ENCODE measurements around the gene SUPT6H. TPM values are rescaled to one million over a fixed set of nuclear protein-coding genes. Genes with fewer than 3 reads are reported as not detected.
A peak's percentile ranks its signal among the peaks of the same experiment; 100 is the strongest.

SUPT6H gene
- total RNA-seq, 4 donors from 2014 or later, result 51.9 to 98.8 (median 63.1) TPM

- peak; percentile 45 for DNase-seq (ENCODE audit: low spot score)
- TF ChIP-seq, protein P1, sequence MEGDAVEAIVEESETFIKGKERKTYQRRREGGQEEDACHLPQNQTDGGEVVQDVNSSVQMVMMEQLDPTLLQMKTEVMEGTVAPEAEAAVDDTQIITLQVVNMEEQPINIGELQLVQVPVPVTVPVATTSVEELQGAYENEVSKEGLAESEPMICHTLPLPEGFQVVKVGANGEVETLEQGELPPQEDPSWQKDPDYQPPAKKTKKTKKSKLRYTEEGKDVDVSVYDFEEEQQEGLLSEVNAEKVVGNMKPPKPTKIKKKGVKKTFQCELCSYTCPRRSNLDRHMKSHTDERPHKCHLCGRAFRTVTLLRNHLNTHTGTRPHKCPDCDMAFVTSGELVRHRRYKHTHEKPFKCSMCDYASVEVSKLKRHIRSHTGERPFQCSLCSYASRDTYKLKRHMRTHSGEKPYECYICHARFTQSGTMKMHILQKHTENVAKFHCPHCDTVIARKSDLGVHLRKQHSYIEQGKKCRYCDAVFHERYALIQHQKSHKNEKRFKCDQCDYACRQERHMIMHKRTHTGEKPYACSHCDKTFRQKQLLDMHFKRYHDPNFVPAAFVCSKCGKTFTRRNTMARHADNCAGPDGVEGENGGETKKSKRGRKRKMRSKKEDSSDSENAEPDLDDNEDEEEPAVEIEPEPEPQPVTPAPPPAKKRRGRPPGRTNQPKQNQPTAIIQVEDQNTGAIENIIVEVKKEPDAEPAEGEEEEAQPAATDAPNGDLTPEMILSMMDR (IDR thresholded peaks at IDR 0.05), result no peak
- ATAC-seq (ENCODE audit: low FRiP score), result peak; percentile 45
Observed at GRCh38 chr17:28745786-28746411, 83.9 kb downstream of the SUPT6H start.

- TF ChIP-seq, protein P1 (IDR thresholded peaks at IDR 0.05), result no peak
- DNase-seq (ENCODE audit: low spot score) (no peak), ATAC-seq (ENCODE audit: low FRiP score) (no peak)
Observed at GRCh38 chr17:28746611-28747050, 84.6 kb downstream of the SUPT6H start.

- TF ChIP-seq, protein P1 (IDR thresholded peaks at IDR 0.05), result no peak
- no peak for ATAC-seq (ENCODE audit: low FRiP score)
- no peak for DNase-seq (ENCODE audit: low spot score)
Observed at GRCh38 chr17:28747051-28747691, 85.2 kb downstream of the SUPT6H start.

GRCh38 chr17:28747801-28748750 is 86.1 kb downstream of the SUPT6H start:
- ATAC-seq (ENCODE audit: low FRiP score) (no peak), DNase-seq (ENCODE audit: low spot score) (no peak)
- TF ChIP-seq, protein P1 (IDR thresholded peaks at IDR 0.05), result no peak

DNA sequence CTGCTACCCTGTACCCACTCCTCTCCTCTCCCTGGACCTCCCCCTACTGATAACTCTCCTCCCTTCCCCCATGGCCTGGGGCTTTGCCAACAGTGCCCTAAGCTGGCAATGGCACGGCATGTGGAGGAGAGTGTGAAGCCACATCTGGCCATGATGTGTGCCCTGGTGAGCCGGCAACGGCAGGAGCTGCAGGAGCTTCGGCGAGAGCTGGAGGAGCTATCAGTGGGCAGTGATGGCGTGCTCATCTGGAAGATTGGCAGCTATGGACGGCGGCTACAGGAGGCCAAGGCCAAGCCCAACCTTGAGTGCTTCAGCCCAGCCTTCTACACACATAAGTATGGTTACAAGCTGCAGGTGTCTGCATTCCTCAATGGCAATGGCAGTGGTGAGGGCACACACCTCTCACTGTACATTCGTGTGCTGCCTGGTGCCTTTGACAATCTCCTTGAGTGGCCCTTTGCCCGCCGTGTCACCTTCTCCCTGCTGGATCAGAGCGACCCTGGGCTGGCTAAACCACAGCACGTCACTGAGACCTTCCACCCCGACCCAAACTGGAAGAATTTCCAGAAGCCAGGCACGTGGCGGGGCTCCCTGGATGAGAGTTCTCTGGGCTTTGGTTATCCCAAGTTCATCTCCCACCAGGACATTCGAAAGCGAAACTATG is 87.0 kb downstream of the SUPT6H start:
- TF ChIP-seq, protein P1 (IDR thresholded peaks at IDR 0.05), result no peak
- no peak for DNase-seq (ENCODE audit: low spot score)
- ATAC-seq (ENCODE audit: low FRiP score), result no peak

GRCh38 chr17:28749516-28750177 is 87.6 kb downstream of the SUPT6H start:
- ATAC-seq (ENCODE audit: low FRiP score) (no peak), DNase-seq (ENCODE audit: low spot score) (no peak)
- TF ChIP-seq, protein P1 (IDR thresholded peaks at IDR 0.05), result no peak
